OCI-LY7 (cell line): ENCODE data around the gene TAPT1. TPM values are rescaled to one million over a fixed set of nuclear protein-coding genes. Genes with fewer than 3 reads are reported as not detected.

Experiments
- BruUV-seq: library from RNA; stranded (reverse); fragments of 400-500 nt; replicated peaks from 2 replicates; lab custom pipeline; 2021; lab: Mats Ljungman, UMichigan
- CTCF ChIA-PET: fragments of 300-600 bp; sonication (Branson Sonifier 250); formaldehyde crosslinking; loops from one replicate; lab custom pipeline; 2022; ENCODE audit warnings: antibody characterized with exemption; ENCODE audit not compliant: unreplicated experiment; lab: Charles Lee
- POLR2A ChIA-PET: fragments of 300-600 bp; sonication (Branson Sonifier 250); formaldehyde crosslinking; loops from one replicate; lab custom pipeline; 2022; ENCODE audit warnings: antibody characterized with exemption; lab: Charles Lee
- DNase-seq: peaks from one replicate; pipeline ENCODE4 v3.0.0-alpha.2; 2015; ENCODE audit warnings: low spot score
- H2AFZ ChIP-seq: fragments of 200-600 bp; sonication (generic), shearing (Covaris generic); 2 replicates; pipeline ENCODE4 v1.6.1; 2014; ENCODE audit warnings: mild to moderate bottlenecking, antibody characterized with exemption, low read length, moderate library complexity
- H3K27ac ChIP-seq: fragments of 200-600 bp; sonication (generic); 2 replicates; pipeline ENCODE4 v1.5.1; 2014; ENCODE audit warnings: mixed run types, low read depth, mild to moderate bottlenecking, moderate library complexity, low read length, inconsistent platforms; ENCODE audit not compliant: poor library complexity, severe bottlenecking
- H3K36me3 ChIP-seq: fragments of 200-600 bp; sonication (generic); 2 replicates; pipeline ENCODE4 v1.6.1; 2014; ENCODE audit warnings: mild to moderate bottlenecking, antibody characterized with exemption, low read length, moderate library complexity, mixed read lengths; ENCODE audit not compliant: insufficient read depth
- H3K4me1 ChIP-seq: fragments of 200-600 bp; sonication (generic); 2 replicates; pipeline ENCODE4 v1.5.1; 2014; ENCODE audit warnings: mild to moderate bottlenecking, low read length; ENCODE audit not compliant: insufficient read depth, poor library complexity, severe bottlenecking
- H3K4me2 ChIP-seq: fragments of 200-600 bp; sonication (generic); 2 replicates; pipeline ENCODE4 v1.6.1; 2014; ENCODE audit warnings: mild to moderate bottlenecking, low read length
- H3K4me3 ChIP-seq: fragments of 200-600 bp; sonication (generic); 2 replicates; pipeline ENCODE4 v1.5.1; 2014; ENCODE audit warnings: mild to moderate bottlenecking, low read depth, low read length; ENCODE audit not compliant: poor library complexity, severe bottlenecking
- H3K79me2 ChIP-seq: fragments of 200-600 bp; sonication (generic); 2 replicates; pipeline ENCODE4 v1.6.1; 2016; ENCODE audit warnings: low read depth, mild to moderate bottlenecking, low read length, moderate library complexity, mixed read lengths; ENCODE audit not compliant: insufficient read depth
- H3K9me2 ChIP-seq: fragments of 200-600 bp; sonication (generic); 2 replicates; pipeline ENCODE4 v1.6.1; 2016; ENCODE audit warnings: mild to moderate bottlenecking, low read length, mixed read lengths; ENCODE audit not compliant: insufficient read depth
- H3K9me3 ChIP-seq: fragments of 200-600 bp; sonication (generic); 2 replicates; pipeline ENCODE4 v1.6.1; 2014; ENCODE audit warnings: mild to moderate bottlenecking, mixed run types, low read length, mixed read lengths
- H4K20me1 ChIP-seq: fragments of 200-600 bp; sonication (generic); 2 replicates; pipeline ENCODE4 v1.6.1; 2014; ENCODE audit warnings: mild to moderate bottlenecking, antibody characterized with exemption, low read length, moderate library complexity, mixed read lengths; ENCODE audit not compliant: insufficient read depth
- EZH2phosphoT487 ChIP-seq: fragments of 200-600 bp; sonication (generic); IDR thresholded peaks from 2 replicates; pipeline ENCODE4 v1.6.1; 2018; ENCODE audit warnings: low read depth, borderline replicate concordance, mild to moderate bottlenecking, mixed run types, antibody characterized with exemption, low read length, moderate library complexity, mixed read lengths
- intact Hi-C: fragments of 100-400 bp; cut with micrococcal nuclease; formaldehyde crosslinking; loops from one replicate; pipeline ENCODE4 v1.10.0; 2022; ENCODE audit not compliant: unreplicated experiment
- total RNA-seq, 2 experiments: library from RNA; depleted of rRNA in 1 of 2; stranded (reverse); fragments of >200 nt in 1 of 2; shearing (Covaris generic) in 1 of 2; gene quantifications; 2 replicates each; pipeline ENCODE4 v1.2.3, GENCODE V29; 2014 to 2022
- TF ChIP-seq, protein P1 (sequence below): fragments of 200-600 bp; sonication (generic); conservative IDR thresholded peaks from 2 replicates; pipeline ENCODE4 v1.5.1; 2014; ENCODE audit warnings: mild to moderate bottlenecking, antibody characterized with exemption, low read length, moderate library complexity, mixed read lengths

Gene TAPT1
- total RNA-seq, 2 experiments from 2014 or later: 34.3 to 66.6 TPM

DNA sequence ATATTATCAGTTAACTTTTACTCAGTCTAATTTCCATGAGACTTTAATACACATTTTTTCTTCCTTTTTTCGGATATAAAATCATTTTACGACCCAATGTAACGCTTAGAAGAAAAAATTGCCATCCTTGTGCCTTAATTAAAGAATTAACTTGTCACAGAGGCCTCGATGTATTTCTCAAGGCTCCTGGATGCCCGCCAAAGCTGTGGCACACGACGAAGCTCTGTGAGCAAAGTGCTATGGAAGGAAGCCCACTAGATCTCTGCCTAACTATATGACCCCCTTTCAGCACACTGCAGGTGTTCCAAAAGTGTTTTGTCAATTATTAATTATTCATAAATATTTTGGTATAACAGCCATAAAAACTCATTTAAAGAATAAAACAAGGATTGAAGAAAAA is 54.4 kb downstream of the TAPT1 start:
- Histone ChIP-seq H3K9me3 (no peaks in the 10 kb centered on the region), H3K4me1 (peaks cover 16% of the 10 kb centered on the region), H2AFZ (no peak overlapping the region), H3K4me2 (no peak overlapping the region), H4K20me1 (no peaks in the 10 kb centered on the region), H3K9me2 (no peaks in the 10 kb centered on the region), H3K27ac (no peak overlapping the region), H3K4me3 (no peak overlapping the region), H3K36me3 (peaks cover 77% of the 10 kb centered on the region), H3K79me2 (no peaks in the 10 kb centered on the region)
- ChIA-PET CTCF (interaction anchor here (0.9 kb wide), 1 partner anchor 34 kb away, joined by 3 read pairs; no protein-coding TSS in a partner anchor), POLR2A (interaction anchor here (1.1 to 1.4 kb wide), 2 partner anchors 11 to 14 kb away, joined by 4 to 7 read pairs; no protein-coding TSS in a partner anchor)
- no peak for DNase-seq
- no TSS peak for BruUV-seq
- TF ChIP-seq EZH2phosphoT487: no peak
- TF ChIP-seq, protein P1, sequence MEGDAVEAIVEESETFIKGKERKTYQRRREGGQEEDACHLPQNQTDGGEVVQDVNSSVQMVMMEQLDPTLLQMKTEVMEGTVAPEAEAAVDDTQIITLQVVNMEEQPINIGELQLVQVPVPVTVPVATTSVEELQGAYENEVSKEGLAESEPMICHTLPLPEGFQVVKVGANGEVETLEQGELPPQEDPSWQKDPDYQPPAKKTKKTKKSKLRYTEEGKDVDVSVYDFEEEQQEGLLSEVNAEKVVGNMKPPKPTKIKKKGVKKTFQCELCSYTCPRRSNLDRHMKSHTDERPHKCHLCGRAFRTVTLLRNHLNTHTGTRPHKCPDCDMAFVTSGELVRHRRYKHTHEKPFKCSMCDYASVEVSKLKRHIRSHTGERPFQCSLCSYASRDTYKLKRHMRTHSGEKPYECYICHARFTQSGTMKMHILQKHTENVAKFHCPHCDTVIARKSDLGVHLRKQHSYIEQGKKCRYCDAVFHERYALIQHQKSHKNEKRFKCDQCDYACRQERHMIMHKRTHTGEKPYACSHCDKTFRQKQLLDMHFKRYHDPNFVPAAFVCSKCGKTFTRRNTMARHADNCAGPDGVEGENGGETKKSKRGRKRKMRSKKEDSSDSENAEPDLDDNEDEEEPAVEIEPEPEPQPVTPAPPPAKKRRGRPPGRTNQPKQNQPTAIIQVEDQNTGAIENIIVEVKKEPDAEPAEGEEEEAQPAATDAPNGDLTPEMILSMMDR: no peak
- intact Hi-C loops: no loop called here

DNA sequence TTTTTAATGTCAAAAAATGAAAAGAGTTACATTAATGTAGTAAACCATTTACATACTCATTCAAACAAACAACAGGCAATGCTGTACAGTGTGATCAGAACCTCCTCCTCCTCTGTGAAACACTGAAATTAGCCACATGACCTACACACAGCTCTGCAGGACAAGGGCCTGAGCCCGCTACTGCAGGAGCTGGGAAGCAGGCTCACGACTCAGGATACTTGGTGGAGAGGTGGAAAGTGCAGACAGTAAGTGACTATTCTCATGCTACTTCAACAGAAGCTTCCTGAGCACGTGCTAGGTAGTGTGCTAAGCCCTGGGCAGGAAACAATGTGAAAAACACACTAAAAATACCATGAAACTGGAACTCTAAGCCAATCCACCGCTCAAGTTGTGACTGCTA is 56.8 kb downstream of the TAPT1 start:
- intact Hi-C loops: no loop called here
- no peak overlapping the region for H3K4me3 ChIP-seq
- TF ChIP-seq, protein P1: no peak
- no peak for TF ChIP-seq EZH2phosphoT487
- no peak overlapping the region for H3K27ac ChIP-seq
- no peak for DNase-seq
- ChIA-PET CTCF (no interaction called here), POLR2A (no interaction called here)
- no peak overlapping the region for H2AFZ ChIP-seq
- no TSS peak for BruUV-seq
- no peaks in the 10 kb centered on the region for H3K9me2 ChIP-seq
- no peaks in the 10 kb centered on the region for H4K20me1 ChIP-seq
- H3K36me3 ChIP-seq: peaks cover 79% of the 10 kb centered on the region
- no peaks in the 10 kb centered on the region for H3K9me3 ChIP-seq
- H3K4me1 ChIP-seq: peaks cover 16% of the 10 kb centered on the region
- H3K79me2 ChIP-seq: no peaks in the 10 kb centered on the region
- H3K4me2 ChIP-seq: no peak overlapping the region

DNA sequence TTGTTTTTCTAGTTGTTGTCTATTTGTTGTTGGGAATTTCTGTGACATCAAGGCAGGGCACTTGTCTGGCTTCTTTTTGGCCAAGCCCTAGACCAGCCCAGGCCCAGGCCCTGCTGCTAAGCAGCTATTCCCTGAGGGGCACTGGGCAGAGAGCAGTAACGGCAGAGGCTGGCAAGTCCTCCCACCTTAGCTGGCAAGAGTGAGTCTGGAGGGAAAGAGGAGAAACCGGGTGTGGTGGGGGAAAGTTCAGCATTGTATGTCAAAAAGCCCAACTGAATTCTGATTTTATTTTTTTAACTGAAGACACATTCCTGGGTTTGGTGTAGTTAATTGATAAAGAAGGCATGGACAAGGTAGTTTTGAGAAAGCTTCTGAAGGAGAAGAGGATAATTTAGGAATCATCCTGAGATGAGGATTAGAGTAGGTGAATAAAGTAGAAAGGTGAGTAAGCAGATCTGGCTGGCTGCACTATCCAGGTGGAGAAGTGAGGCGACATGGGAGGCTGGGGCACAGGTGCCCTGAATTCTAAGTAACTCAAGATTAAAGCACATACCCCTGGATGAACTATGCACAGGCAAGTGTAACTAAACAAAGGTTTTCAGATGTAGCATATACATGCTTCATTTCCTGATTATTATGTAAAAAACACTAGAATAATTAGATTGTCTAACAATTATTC is 57.4 kb downstream of the TAPT1 start:
- ChIA-PET CTCF (no interaction called here), POLR2A (no interaction called here)
- no peak overlapping the region for H3K4me3 ChIP-seq
- no peak overlapping the region for H2AFZ ChIP-seq
- peaks cover 79% of the 10 kb centered on the region for H3K36me3 ChIP-seq
- no peak overlapping the region for H3K27ac ChIP-seq
- no peaks in the 10 kb centered on the region for H4K20me1 ChIP-seq
- TF ChIP-seq, protein P1: no peak
- TF ChIP-seq EZH2phosphoT487: no peak
- H3K79me2 ChIP-seq: no peaks in the 10 kb centered on the region
- H3K9me3 ChIP-seq: no peaks in the 10 kb centered on the region
- peaks cover 16% of the 10 kb centered on the region for H3K4me1 ChIP-seq
- DNase-seq: no peak
- no peaks in the 10 kb centered on the region for H3K9me2 ChIP-seq
- H3K4me2 ChIP-seq: no peak overlapping the region
- BruUV-seq: no TSS peak
- intact Hi-C loops: no loop called here
